OCI-M2 (cell line): ENCODE measurements around the gene PDCD4.

Source experiments
- DNase-seq: peaks from one replicate; lab custom pipeline; 2025; ENCODE audit not compliant: unreplicated experiment; lab: John Stamatoyannopoulos, UW

Gene PDCD4

DNA sequence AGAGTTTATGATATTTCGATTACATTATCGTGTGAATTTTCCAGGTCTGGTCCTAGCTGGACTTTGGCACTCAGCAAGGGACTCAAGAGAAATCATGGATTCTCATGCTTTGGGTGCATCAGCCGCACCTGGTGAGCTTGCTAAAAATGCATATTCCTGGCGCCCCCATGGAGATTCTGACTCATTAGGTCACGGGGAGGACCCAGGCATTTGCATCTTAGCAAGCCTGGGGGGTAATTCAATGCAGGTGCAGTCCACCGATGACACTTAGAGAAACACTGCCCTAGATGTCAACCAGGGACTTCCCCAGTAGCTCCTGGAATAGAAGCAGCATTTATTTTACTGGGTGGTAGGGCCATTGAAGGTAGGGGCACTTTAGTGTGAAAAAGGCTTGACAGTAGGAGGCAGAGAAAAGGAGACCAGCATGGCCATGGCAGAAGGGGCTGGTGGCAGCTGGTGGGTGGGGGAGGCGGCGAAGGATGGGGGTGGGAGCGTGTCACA lies 29.9 kb upstream of the PDCD4 start:
- DNase-seq = no peak

DNA sequence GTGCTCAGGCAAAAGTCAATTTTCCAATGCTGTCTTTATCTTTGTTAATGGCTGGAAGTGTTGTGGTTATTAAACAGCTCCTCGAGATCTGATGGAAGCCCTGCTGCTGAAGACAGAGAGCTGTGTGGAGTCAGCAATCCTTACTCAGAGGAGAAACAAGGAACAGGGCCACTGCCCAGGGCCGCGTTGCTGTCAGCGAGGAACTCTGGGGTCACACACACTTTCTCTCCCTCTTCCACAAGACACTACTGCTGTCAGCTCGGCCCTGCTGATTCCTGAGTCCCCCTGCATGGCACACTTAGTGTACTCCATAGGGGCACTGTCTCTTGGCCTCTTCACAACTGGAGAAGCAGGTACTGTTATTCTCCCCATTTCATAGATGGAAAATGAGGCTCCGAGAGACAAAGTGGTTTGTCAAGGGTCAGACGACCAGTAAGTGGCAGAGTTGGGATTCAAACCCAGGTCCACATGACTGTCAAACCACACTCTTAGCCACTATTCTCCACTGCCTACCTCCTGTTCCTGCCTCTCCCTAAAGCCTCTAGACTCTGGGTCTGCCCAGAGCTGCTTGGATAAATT lies 29.3 kb upstream of the PDCD4 start:
- no peak for DNase-seq

DNA sequence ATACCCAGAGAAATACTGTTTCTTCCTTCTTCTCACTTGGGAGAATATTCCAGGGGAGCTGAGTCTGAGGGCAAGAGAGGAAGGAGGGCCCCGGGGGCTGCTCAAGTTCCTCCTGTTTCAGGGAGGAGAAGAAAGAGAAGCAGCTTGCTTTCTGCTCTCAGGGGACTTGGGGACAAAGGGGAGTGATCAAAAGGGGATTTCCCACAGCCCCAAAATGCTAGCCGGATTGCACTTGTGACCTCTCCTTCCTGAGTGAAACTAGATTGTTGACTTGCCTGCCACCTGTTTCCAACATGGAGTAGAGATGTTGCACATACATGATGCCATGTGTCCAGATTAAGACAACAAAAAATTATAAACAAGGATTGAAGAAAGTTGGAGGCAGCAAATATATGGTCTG lies 28.7 kb upstream of the PDCD4 start:
- no peak for DNase-seq

DNA sequence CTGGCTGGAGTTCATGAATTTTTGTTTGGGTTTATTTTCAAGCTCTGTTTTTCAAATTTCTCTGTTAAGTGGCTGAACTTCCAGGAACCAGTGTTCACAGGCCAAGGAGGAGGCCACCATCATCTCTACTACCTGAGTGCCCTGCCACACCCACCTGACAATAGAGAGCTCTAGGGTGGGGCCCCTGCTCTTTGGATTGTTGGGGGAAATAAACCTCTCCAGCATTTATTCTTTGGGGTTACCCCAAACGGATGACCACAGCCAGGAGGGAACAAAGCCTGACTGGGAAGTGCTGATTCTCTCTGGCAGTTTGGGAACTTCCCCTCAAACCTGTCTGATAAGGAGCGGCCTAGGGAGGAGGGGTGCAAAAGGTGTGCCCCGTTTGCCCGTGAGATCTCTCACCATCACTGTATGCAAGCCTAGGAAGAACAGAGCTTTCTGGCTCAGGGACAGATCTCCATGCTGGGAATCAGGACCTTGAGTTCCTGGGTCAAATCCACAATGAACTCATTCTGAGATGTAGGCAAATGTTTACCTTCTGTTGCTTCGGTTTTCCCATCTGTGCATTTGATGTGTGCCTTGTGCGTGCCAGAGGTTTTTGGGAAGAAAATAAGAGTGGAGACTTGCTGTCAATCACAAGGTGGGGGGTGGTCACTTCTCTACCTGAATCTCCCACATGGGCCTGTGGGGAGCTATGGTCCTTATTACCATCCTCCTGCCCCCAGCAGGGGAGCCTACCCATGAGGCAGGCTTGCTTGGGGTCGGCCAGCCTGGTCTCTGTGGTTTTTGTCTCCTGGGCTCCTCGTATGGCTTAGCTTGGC lies 27.7 kb upstream of the PDCD4 start:
- no peak for DNase-seq

DNA sequence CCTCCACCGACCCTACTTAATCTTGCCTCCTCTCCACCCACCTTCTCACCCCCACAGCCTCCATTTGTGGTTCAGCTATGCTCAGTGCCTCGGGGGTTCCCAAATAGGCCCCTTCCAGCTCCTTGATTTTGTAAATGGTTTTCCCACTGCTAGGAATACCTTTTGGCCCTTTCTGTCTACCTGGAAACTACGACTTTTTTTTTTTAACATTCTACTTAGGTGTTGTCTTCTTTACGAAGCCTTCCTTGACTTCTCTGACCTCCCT lies 27.2 kb upstream of the PDCD4 start:
- no peak for DNase-seq

DNA sequence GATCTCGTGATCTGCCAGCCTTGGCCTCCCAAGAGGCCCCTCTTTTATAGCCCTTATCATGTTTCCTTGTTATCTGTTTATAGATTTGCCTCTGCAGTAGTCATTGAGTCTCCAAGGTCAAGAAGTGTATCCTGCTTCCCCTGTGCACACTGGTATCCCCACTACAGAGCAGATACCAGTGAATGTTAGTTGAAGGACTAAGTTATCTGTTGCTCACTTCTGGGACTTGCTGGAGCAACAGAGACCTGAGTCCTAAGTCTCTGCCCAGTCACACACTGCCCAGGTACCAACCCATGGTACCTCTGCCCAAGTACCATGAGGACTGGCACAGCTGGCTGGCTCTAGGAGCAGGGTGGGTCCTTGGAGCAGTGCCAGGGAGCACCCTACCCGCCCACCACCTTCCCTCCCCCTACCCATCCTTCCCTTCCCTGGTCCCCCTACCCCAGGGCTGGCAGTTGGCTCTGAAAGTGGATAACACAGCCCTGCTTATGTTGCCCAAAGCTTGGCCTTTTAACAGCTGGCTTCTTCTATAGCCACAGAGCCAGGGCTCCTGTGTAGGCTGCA lies 26.5 kb upstream of the PDCD4 start:
- DNase-seq = no peak

DNA sequence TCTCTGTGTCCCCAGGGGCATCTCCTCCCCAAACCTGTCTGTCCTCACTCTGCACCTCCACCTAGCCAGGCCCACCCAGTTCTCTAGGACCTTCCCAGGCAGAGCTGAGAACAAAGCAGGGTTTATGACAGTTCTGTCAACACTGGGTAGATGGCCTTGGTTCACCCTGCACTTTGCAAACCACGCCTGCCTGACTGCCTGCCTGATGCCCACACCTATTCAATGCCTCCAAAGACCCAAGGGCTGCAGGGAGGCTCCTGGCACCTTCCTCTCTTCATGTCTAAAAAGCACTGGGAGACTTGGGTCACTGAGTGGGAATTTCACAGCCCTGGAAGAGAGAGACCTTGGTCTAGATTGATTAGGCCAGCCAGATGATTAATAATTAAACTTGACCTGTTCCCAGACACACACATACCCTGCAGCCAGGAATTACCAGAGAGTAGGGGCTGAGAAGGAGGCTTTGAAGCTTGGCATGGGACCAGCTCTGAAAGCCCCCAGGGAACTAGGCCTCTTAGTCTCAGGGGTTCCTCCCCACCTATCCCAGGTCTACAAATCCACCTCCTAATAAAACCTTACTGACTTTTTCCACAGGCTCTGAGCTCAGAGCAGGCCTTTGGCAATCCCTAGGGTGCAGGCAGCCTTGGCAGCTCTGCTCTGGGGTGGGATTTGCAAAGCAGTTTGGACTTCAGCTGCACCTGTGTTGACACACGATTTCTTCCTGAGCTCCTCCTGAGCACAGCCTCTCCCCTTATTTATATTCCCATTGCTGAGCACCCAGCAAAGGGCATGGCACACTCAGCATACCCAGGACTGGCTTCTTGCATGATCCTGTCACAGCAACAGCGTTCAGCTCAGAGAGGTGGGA lies 25.7 kb upstream of the PDCD4 start:
- DNase-seq = no peak

DNA sequence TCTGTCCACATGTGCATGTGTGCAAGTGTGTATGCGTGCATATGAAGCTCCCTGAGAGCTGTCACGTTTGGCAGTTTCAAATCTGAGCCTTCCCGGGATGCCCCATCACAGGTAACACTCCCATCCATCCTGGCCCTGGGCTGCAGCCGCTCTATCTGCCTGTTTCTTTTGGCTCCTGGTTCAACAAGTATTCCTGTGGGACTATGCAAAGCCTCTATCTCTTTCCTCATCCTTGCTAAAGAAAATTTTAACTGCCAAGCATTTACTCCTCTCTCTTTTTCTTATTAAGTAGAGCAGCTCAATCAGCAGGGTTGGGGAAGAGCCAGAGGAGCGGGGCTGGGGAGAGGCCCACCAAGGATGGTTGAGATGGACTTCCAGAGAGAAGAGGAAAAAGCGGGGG lies 24.4 kb upstream of the PDCD4 start:
- no peak for DNase-seq

DNA sequence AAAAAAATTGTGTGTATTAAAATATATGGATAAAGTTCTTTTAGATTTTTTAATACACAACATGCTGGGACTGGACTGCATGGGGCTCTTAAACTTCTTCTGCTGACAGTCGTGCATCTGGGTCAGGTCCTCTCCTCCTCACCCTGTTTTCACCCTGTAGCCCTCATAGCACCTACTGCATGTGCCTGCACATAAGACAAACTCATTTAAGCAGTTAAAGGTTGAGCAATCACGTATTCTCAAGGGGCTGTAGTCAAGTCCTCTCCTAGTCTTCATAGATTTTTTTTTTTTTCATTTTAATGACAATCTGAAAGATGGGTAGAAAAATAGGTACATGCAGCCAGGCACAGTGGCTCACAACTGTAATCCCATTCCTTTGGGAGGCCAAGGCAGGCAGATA lies 23.6 kb upstream of the PDCD4 start:
- DNase-seq = no peak

DNA sequence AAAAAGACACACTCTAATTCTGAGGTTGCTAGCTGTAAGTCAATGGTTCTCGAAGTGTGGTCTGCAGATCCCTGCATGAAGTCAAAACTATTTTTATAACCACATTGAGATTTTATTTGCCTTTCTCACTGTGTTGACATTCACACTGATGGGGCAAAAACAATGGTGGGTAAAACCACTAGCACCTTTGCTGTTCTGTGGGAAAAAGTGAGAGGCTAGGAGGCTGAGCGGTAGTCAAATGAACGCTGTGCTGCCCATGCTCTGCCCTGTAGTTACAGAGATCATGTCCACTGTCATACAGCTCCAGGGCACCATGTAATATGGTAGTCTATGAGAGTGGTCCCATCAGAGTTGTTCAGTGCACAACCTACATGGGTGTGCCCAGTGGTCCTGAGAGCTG lies 21.6 kb upstream of the PDCD4 start:
- no peak for DNase-seq

DNA sequence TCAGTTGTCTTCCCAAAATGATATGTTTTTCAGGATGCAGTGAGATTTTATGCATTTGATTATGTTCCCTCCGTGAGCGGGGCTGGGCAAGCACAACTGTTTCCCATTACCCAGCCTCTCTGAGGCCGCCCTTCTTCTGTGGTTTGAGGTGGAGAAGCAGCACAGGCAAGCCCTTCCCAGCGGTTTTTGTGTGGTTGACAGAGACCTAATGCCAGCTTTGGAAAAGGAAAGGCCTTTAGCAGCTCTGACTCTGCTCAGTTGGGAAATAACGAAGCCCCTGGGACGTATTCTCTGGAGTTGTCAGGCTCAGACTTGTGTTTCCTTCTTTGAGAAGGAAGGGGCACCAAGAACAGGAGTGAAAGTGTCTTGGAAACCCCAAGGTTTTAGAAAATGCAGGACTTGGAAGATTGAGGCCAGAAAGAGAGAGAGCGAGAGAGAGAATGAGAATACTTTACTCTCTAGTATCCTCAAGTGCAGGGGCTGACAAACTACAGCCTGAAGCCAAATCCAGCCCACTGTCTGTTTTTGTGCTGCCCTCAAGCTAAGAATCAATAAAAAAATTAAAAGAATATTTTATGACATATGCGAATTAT lies 20.6 kb upstream of the PDCD4 start:
- DNase-seq = no peak

DNA sequence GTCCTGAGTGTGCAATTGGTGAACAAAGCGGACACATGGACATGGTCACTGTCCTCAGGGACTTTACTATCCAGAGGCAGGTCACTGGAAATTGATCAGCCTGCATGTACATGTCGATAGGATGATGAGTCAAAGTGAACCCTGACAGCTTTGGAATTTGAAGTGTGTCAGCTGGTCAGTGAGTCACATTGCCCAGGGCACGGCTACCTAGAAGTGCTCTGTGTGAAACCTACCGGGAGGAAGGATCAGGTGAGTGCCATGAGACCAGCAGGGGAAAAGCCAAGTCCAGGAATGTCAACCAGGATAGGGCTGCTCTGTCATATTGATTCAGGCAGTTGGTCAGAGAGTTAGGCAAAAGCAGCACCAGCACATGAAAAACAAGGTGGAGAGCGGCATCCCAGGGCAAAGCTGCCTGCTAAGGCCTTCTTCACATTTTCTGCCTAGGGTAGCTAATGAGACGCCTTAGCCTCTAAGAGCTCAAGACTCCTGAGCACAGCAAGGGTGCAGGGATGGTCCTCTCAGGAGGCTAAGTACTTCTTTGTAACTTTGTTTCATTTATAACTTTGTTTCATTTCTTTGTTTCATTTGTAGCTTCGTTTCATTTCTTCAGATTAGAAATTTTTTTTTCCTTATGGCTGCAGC lies 19.4 kb upstream of the PDCD4 start:
- no peak for DNase-seq

DNA sequence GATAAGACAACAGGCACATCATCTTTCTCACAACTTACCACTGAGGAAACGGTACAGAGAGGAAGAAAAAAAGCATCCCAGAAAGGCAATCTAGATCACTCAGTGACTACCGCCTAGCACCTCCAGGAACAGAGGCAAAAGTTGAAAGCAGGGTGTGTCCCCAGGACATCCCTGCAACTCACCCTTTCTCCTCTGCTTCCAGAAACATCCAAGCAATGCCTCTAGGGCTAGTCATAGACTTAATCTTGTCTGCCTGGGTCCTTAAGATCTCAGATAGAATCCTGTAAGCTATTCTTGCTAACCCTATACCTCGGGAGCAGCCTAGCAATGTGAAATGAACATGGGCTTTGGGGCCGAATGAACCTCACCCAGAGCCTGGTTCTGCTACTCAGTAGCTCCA lies 18.8 kb upstream of the PDCD4 start:
- no peak for DNase-seq

DNA sequence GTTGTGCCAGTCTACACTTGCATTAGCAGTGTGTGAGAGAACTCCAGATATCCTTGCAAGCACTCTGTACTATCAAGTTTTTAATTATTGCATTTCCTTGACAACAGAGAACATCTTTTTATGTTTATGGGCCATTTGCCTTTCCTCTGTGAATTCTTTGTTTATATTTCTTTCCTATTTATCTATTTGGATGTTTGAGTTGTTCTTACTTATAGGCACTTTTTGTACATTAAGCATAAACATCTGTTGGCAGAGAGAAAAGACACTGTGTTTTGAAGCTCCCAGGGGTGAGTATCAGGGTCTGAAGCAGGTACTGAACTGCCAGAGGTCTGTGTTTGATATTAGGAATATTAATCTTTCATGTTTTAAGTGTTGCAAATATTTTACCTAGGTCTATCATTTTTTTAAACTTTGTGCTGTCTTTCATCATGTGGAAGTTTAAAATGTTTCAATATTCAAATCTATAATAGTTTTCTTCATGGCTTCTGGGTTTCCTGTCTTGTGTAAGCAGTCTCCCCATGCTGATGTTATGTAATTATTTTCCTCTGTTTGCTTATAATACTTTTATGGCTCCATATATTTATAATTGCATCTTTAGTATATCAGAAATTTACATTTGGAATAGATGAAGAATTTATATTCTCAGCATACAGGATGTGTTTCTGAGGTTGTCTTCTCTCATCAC lies 17.7 kb upstream of the PDCD4 start:
- no peak for DNase-seq

DNA sequence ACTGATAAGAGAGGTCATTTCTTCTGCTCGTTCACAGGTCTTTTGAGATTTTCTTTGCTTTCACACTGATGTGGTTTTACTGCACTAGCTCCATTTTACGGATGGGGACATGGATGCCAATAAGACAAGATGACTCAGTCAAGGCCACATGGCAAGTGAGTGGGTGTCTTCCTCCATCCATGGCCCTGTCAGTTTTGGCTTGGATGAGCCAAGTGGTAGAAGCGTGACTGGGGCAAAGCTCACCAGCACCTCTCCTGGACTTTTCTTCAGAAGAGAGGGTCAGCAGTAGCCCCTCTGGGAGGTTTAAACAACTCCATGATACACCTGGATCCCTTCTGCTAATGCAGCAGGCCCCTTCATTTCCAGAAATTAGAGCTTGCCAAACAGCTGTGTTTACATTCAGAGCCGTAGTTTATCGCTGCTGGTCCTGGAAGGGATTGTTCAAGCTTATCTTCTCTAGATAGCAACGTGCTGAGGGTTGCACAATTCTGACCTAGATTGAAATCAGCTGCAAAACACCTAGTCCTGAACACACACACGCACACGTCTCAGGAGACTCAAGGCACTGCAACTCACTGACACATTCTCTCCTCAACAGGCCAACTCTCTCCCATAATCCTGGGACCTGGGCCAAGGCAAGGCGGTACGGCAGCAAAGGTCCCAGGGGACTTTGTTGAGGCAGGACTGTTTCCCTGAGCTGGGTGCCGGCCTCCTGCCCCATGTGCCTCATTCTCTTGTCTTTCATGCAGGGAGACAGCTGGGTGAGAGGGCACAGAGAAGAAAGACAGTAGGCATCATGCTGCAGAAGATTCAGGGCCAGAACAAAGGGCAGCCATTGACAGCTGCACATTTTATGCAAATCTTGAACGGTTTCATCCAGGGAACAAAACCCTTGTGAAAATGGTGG lies 14.2 kb upstream of the PDCD4 start:
- no peak for DNase-seq

DNA sequence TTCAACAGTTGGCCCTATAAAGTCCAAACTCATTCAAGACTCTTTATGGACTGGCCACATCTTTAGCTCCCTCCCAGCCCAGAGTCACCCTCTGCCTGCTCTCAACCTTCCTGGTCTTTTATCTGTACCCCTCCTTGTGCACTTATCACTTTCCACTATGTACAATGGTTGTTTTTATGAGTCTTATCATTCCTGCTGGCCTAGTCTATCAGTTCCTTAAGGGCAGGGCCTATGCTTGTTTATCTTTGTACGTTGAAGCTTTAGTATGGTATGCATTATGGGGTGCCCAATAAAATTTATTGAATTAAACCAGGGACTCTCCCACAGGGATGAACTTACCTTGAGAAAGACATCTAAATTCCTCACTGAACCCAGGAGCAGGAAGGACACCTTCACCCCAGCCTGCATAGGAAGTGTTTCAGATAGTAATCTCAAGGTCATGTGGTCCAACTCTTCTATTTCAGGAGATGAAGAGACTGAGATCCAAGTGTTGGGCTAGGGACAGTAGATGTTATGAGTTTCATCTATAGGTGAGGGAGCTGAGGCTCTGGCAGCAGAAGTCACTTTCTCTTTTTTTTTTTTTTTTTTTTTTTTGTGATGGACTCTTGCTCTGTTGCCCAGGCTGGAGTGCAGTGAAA lies 13.3 kb upstream of the PDCD4 start:
- peak; percentile 79 for DNase-seq

DNA sequence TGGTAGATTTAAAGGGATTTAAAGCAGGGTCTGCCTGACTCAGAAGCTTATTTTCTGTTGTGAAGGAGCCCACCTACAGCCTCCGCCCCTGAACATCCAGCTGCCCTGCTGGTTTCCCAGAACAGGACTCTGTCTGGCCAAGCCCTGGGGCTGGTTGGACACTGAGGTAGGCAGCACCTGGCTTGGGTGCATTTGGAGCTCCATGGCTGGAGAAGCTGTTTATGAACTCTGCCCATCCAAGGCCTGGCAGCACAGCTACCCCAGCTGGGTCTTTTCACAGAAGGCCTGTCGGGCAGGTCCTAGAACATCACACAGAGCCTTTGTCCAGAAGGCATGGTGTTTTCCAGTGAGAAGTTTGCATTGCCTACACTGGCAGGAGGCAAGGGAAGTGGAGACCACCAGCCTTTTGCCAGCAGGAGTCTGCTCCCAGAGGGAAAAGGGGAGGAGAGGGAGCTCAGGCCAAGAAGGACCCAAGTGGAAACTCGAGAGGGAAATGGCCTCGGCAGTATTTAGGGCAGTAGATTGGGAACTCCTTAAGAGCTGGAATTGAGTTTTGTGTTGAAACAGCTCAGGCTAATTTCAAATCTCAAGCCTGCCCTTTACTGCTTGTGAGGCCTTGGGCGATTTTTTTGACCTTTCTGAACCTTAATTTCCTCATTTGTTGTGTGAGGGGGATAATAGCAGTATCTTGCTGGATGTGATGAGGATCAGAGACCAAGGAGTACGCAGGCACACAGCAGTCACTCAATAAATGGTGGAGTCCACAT lies 12.3 kb upstream of the PDCD4 start:
- DNase-seq = no peak

DNA sequence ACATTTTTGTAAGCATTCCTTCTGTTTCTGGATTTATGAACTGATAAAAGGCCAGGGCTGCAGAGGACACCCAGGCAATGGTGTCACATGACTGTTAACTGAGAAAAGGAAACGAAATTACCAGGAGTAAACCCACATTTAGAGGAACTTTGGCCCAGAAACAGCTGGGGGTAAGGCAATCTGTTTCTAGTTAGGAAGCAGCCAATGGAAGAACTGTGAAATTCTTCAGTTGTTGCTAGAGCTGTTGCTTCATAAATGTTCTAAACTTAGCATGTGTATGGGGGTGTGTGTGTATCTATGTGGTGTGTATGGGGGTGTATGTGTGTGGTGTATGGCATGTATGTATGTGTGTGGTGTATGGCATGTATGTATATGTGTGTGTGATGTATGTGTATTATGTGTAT lies 11.8 kb upstream of the PDCD4 start:
- DNase-seq = no peak
